Activated CD8-positive, alpha-beta T cell treated with anti-CD3 and anti-CD28 coated beads, Interleukin-2, amount 10 ng/mL, durations not matched to agents 7 days and 5 days (primary cell): ENCODE results near the gene CLEC2L. TPM values are rescaled to one million over a fixed set of nuclear protein-coding genes. Genes with fewer than 3 reads are reported as not detected.

ENCODE experiments used
- ATAC-seq: fragments of 150-1000 bp; cut with Tn5 transposase; one replicate; pipeline ENCODE4 v1.10.0; 2021; ENCODE audit warnings: moderate library complexity
- CTCF ChIA-PET: fragments of 350-600 bp; sonication (Branson Sonifier 250); formaldehyde crosslinking; loops from one replicate; lab custom pipeline; 2021; ENCODE audit warnings: antibody characterized with exemption; lab: Charles Lee
- POLR2A ChIA-PET: fragments of 350-600 bp; sonication (Branson Sonifier 250); formaldehyde crosslinking; loops from one replicate; lab custom pipeline; 2021; ENCODE audit warnings: antibody characterized with exemption; lab: Charles Lee
- DNase-seq: peaks from one replicate; pipeline ENCODE4 v3.0.0-alpha.2; 2020
- H3K27ac Mint-ChIP-seq: one replicate; pipeline ENCODE4 v1.8.0; 2021; ENCODE audit warnings: mild to moderate bottlenecking, mixed read lengths
- H3K27me3 Mint-ChIP-seq: one replicate; pipeline ENCODE4 v1.8.0; 2021; ENCODE audit warnings: low read depth, mixed read lengths
- H3K36me3 Mint-ChIP-seq: one replicate; pipeline ENCODE4 v1.8.0; 2021; ENCODE audit warnings: low read depth, mixed read lengths
- H3K4me1 Mint-ChIP-seq: one replicate; pipeline ENCODE4 v1.8.0; 2021; ENCODE audit warnings: low read depth, mixed read lengths
- H3K4me3 Mint-ChIP-seq: one replicate; pipeline ENCODE4 v1.8.0; 2021; ENCODE audit warnings: mild to moderate bottlenecking, mixed read lengths
- H3K9me3 Mint-ChIP-seq: one replicate; pipeline ENCODE4 v1.8.0; 2022; ENCODE audit warnings: mixed read lengths; ENCODE audit not compliant: insufficient read depth
- total RNA-seq, 2 experiments: library from RNA; stranded (reverse); gene quantifications; one replicate each; pipeline ENCODE4 v1.2.3, GENCODE V29; 2021

The CLEC2L gene
- total RNA-seq, 2 experiments from 2014 or later = not detected

DNA sequence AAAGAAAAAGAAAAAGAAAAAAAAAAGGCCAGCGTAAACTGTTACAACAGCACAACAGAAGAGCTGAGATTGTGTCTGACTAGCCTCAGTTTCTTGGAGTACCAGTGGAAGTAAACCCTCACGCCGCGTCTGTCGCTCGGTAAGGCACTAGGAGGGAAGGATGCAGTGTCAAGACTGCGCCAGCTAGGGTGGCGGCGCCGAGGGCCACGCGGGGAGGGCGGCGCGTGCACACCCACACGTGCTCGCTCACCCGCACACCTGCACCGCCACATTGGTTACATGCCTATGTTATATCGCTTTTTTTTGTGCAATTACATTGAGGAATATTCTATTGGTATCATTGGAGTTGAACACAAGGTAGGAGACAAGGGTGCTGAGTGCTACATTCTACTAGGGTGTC is 48.2 kb downstream of the CLEC2L start:
- ChIA-PET CTCF (no interaction called here), POLR2A (no interaction called here)
- no peaks in the 10 kb centered on the region for H3K4me1 Mint-ChIP-seq
- DNase-seq (no peak), ATAC-seq (no peak)
- H3K9me3 Mint-ChIP-seq = no peaks in the 10 kb centered on the region
- H3K36me3 Mint-ChIP-seq = no peaks in the 10 kb centered on the region
- H3K27ac Mint-ChIP-seq = no peak overlapping the region
- no peaks in the 10 kb centered on the region for H3K27me3 Mint-ChIP-seq
- H3K4me3 Mint-ChIP-seq = no peak overlapping the region

DNA sequence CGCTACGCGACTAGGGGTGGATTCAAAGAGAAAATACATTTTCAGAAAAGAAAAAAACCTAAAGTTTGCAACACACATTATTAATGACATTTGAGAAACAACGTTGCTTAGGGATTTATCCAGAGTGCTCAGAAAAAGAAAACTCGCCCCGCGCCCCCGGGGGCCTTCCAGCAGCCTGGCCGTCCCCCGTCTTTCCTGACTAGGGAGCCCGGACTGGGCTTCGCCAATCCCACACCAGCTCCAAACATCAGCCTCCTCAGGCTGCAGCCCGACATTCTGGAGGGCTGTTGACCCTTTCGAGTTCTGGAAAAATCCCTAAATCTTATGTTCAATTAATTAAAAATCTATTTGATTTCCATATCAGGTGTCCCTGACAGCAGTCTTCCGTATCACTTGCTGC is 48.6 kb downstream of the CLEC2L start:
- Mint-ChIP-seq H3K9me3 (no peaks in the 10 kb centered on the region), H3K27me3 (no peaks in the 10 kb centered on the region), H3K4me3 (no peak overlapping the region), H3K4me1 (no peaks in the 10 kb centered on the region), H3K27ac (no peak overlapping the region), H3K36me3 (no peaks in the 10 kb centered on the region)
- ChIA-PET POLR2A (interaction anchor here (0.7 kb wide), 1 partner anchor 119 kb away, joined by 3 read pairs; no protein-coding TSS in a partner anchor), CTCF (no interaction called here)
- no peak for ATAC-seq
- no peak for DNase-seq

DNA sequence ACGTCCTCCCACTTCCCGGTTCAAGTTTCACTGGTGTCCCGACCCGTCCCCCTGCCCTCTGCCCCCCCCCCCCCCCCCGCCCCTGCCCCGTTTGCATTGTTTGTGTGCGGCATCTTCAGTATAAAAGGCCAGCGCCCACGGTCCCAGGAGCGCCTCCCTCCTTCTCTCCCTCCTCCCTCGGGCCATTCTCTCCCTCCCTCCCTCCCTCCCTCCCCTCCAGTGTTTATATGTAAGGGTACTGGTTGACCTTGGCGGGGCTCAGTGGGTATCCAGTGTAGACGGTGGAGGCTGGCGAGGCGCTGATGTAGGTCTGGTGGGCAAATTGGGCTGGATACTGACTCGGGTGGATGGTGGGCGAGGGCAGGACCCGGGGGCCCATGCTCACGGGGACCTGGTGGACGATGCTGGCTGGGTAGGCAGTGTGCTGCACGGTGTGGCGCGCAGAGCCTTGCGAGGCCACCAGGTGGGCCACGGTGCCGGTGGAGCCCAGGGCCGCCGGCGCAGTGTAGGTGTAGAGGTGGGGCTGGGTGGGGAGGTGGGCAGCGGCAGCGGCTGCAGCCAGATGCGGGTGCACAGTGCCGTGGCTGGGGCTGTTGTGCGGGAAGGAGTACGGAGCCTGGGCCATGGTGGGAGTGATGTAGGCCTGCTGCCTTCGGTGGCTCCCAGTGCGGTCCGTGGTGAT is 49.4 kb downstream of the CLEC2L start:
- DNase-seq (no peak), ATAC-seq (no peak)
- ChIA-PET CTCF (no interaction called here), POLR2A (interaction anchor here (0.7 kb wide), 1 partner anchor 120 kb away, joined by 3 read pairs; no protein-coding TSS in a partner anchor)
- Mint-ChIP-seq H3K4me1 (no peaks in the 10 kb centered on the region), H3K36me3 (no peaks in the 10 kb centered on the region), H3K27me3 (no peaks in the 10 kb centered on the region), H3K4me3 (no peak overlapping the region), H3K27ac (no peak overlapping the region), H3K9me3 (no peaks in the 10 kb centered on the region)

DNA sequence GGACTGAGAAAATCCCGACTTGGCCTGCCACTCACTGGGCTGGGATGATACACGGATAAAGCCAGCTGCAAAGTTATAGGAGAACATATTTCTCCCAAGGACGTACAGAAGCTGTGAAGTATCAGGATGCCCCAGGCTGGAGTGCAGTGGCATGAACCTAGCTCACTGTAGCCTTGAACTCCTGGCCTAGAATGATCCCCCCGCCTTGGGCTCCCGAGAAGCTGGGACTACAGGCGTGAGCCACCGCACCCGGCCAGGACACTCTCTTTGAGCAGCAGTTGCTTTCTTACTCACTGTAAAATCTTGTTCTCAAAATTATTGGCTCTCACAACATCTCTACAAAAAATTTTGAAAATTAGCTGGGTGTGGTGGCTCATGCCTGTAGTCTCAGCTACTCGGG is 50.4 kb downstream of the CLEC2L start:
- ChIA-PET POLR2A (no interaction called here), CTCF (no interaction called here)
- no peak for DNase-seq

DNA sequence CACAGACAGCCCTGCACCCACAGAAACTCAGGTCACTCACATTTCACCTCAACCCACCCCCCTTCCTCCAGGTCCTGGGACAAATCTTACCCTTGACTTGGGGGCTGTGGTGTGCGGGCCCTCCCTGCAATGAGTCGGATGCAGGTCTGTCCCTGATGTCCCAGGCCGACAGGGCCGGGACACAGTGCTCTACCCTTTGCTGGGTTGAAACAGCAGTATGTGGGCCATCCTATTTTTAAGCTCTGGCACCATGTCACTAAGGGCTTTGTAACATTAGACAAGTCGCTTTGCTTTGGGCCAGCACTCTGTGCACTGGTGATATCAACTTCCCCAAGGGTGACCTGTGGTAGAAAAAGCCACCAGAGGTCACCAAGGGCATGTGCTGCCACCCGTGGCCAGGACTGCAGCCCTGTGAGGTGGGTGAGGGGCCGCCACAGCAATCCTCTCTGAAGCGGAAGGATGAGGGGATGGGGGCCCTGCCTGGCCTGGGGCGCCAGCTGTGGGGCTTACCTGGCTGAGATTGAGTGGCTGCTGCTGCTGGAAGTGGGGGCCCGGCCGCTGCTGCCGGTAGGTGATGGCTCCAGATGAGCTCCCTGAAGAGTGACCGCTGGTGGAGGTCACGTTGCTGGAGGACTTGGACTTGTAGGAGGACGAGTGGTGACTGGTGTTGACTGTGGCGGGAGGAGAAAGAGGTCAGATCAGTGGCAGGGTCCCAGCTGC is 51.3 kb downstream of the CLEC2L start:
- H3K27ac Mint-ChIP-seq = no peak overlapping the region
- no peaks in the 10 kb centered on the region for H3K4me1 Mint-ChIP-seq
- no peaks in the 10 kb centered on the region for H3K9me3 Mint-ChIP-seq
- no peaks in the 10 kb centered on the region for H3K36me3 Mint-ChIP-seq
- ChIA-PET CTCF (interaction anchor here (2.2 kb wide), 1 partner anchor 27 kb away, joined by 7 read pairs; no protein-coding TSS in a partner anchor), POLR2A (no interaction called here)
- DNase-seq (no peak), ATAC-seq (no peak)
- H3K27me3 Mint-ChIP-seq = no peaks in the 10 kb centered on the region
- H3K4me3 Mint-ChIP-seq = no peak overlapping the region

More for the DNA sequence above, 50.4 kb downstream of the CLEC2L start:
- Mint-ChIP-seq H3K27me3 (no peaks in the 10 kb centered on the region), H3K27ac (no peak overlapping the region), H3K9me3 (no peaks in the 10 kb centered on the region), H3K36me3 (no peaks in the 10 kb centered on the region), H3K4me1 (no peaks in the 10 kb centered on the region), H3K4me3 (no peak overlapping the region)
- no peak for ATAC-seq

DNA sequence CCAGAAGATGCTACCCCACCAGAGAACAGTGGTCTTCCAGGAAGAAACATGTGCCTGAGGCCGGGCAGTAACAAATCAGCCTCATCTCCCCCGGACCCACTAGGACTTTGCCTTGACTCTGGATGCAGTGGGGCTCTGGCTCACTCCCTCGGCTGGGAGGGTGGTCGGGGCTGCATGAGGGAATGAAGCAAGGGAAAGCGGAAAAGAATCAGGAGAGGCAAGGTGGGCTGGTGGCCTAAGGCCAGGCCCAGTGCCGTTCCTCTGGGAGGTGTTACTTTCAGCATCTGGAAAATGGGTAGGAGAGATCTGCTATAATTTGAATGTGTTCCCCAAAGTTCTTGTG is 51.8 kb downstream of the CLEC2L start:
- no peak overlapping the region for H3K4me3 Mint-ChIP-seq
- no peaks in the 10 kb centered on the region for H3K4me1 Mint-ChIP-seq
- no peaks in the 10 kb centered on the region for H3K27me3 Mint-ChIP-seq
- H3K27ac Mint-ChIP-seq = no peak overlapping the region
- CTCF ChIA-PET = interaction anchor here (2.2 kb wide), 1 partner anchor 27 kb away, joined by 7 read pairs; no protein-coding TSS in a partner anchor
- H3K9me3 Mint-ChIP-seq = no peaks in the 10 kb centered on the region
- no peak for ATAC-seq
- POLR2A ChIA-PET = no interaction called here
- no peak for DNase-seq
- H3K36me3 Mint-ChIP-seq = no peaks in the 10 kb centered on the region

DNA sequence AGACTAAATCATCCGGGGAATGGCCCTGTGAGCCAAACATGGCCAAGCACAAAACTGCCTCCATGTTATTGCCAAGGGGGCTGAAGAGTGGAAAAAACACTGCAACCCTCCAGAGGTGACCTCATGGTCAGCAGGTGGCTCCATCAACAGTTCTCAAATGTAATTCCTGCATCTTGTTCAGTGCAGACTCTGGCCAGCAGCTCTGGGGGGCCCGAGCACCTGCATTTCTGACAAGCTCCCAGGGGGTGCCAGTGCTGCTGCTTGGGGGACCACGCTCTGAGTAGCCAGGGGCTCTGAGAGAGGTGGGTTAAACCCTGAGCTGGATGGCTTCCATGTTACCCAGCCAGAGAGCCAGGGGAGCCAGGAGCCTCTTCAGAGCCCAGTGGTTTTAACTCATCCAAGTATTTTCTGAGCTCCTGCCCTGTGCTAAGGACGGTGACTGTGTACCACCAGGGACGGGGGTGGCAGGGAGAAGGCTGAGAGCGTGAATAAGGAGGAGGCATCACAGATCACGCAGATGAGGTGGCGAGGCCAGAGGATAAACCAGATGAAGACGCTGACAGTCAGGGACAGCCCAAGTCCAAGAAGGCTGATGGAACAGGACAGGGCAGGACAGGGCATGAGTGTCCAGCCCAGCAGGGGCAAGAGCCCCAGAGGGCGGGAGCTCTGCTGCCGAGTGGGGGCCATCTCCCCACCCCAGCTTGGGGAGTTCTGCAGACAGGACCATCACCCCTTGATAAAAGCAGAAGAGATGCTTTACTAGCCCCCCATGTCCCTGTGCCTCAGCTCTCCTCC is 52.9 kb downstream of the CLEC2L start:
- Mint-ChIP-seq H3K27ac (no peak overlapping the region), H3K4me3 (no peak overlapping the region), H3K27me3 (no peaks in the 10 kb centered on the region), H3K4me1 (no peaks in the 10 kb centered on the region), H3K9me3 (no peaks in the 10 kb centered on the region), H3K36me3 (no peaks in the 10 kb centered on the region)
- ChIA-PET CTCF (interaction anchor here (2.2 kb wide), 1 partner anchor 26 kb away, joined by 7 read pairs; no protein-coding TSS in a partner anchor), POLR2A (no interaction called here)
- no peak for DNase-seq
- ATAC-seq = no peak

DNA sequence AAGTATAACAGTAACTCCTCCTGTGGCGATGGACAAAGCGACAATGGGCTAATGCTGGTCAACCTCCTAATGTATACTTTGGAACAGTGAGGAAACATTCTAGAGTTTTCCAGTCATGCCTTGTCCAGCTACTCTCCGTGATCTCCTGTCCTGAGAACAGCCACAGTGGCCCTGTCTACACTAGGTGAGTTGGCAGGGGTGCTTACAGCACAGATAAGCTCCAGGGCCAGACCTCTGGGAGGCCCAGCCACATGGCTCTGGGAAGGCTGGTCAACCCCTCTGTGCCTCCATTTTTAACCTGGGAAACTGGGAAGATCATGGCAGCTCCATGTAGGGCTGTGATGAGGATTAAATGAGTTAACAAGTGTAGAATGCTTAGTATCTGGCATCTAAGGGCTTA is 57.0 kb downstream of the CLEC2L start:
- Mint-ChIP-seq H3K27me3 (no peaks in the 10 kb centered on the region), H3K4me3 (no peak overlapping the region), H3K27ac (no peak overlapping the region), H3K4me1 (peaks cover 25% of the 10 kb centered on the region), H3K36me3 (no peaks in the 10 kb centered on the region), H3K9me3 (no peaks in the 10 kb centered on the region)
- CTCF ChIA-PET = interaction anchor here (1.0 to 3.7 kb wide), 4 partner anchors 10 to 81 kb away, joined by 3 to 23 read pairs (median 3); no protein-coding TSS in a partner anchor
- DNase-seq = no peak
- no peak for ATAC-seq
- POLR2A ChIA-PET = no interaction called here

DNA sequence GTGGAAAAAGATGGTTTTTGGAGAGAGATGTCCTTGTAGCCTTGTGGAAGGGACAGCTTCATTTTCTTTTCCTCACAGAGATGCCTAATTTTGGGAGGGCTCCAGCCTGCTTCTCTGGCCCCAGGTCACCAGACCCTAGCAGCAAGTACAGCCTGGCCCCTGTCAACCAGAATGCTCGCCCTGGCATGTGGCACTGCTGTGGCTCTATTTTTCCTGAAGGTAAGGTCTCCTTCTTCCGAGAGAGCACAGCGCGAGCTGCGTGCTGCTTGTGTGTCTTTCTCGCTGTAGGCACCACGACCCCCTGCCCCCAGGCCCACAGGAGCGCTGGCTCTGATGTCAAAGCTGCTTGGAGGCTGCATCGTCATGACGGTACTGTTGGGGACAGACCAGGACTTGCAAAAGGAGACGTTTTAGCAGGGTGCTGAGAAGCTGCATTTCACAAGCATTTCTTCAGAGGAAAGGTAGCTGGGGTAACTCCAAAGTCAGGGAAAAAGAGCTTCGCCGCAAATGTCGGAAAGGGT is 58.7 kb downstream of the CLEC2L start:
- no peak for DNase-seq
- POLR2A ChIA-PET = interaction anchor here (1.3 kb wide), 1 partner anchor 19 kb away, joined by 4 read pairs; no protein-coding TSS in a partner anchor
- H3K27me3 Mint-ChIP-seq = no peaks in the 10 kb centered on the region

DNA sequence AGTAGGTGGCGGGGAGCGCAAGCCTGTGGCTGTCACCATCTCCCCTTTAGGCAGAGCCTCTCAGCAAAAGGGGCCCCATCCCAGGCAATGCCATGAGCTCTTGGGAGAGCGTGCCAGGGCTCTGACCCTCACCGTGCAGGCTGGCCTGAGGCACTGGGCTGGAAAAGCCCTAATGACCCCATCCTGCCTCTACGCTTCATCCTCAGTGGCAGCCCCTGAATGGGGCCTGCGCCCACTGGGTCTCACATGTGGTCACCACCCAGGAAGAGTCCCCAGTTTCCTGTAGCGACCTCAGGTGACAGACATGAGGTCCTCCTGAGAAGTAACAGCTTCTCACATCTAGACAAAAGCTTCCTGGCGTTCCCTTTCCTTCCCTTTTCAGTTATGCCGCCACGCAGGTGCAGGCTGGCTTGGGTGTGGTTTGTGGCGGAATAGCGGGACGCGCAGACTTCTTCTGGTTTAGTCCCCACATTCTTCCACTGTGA is 59.2 kb downstream of the CLEC2L start:
- no peaks in the 10 kb centered on the region for H3K36me3 Mint-ChIP-seq
- H3K4me1 Mint-ChIP-seq = peaks cover 25% of the 10 kb centered on the region
- ChIA-PET CTCF (interaction anchor here (0.9 to 3.7 kb wide), 5 partner anchors 11 to 420 kb away, joined by 3 to 23 read pairs (median 3); no protein-coding TSS in a partner anchor), POLR2A (interaction anchor here (1.3 kb wide), 1 partner anchor 19 kb away, joined by 4 read pairs; no protein-coding TSS in a partner anchor)
- DNase-seq (no peak), ATAC-seq (peak; percentile 28)
- no peak overlapping the region for H3K4me3 Mint-ChIP-seq
- peak overlapping the region; percentile 11 for H3K27ac Mint-ChIP-seq
- no peaks in the 10 kb centered on the region for H3K27me3 Mint-ChIP-seq
- no peaks in the 10 kb centered on the region for H3K9me3 Mint-ChIP-seq

More for the DNA sequence above, 58.7 kb downstream of the CLEC2L start:
- peak overlapping the region; percentile 11 for H3K27ac Mint-ChIP-seq
- no peaks in the 10 kb centered on the region for H3K36me3 Mint-ChIP-seq
- no peaks in the 10 kb centered on the region for H3K9me3 Mint-ChIP-seq
- peaks cover 25% of the 10 kb centered on the region for H3K4me1 Mint-ChIP-seq
- H3K4me3 Mint-ChIP-seq = no peak overlapping the region
- CTCF ChIA-PET = interaction anchor here (0.9 to 3.7 kb wide), 5 partner anchors 11 to 420 kb away, joined by 3 to 23 read pairs (median 3); no protein-coding TSS in a partner anchor
- no peak for ATAC-seq
